Prostate gland (tissue), 2 donors: ENCODE measurements around the gene ABCA8. TPM values are rescaled to one million over a fixed set of nuclear protein-coding genes. Genes with fewer than 3 reads are reported as not detected.
"Not testable (repeated sequence)": the region's sequence is repeated elsewhere in the genome, so short reads cannot be mapped to it uniquely, and the experiment has no call there.

ENCODE experiments used
- DNase-seq: peaks from one replicate; pipeline ENCODE4 v3.0.0-alpha.2; 2019; ENCODE audit warnings: low spot score
- H3K27ac ChIP-seq, 2 donors: fragments of 200-600 bp; sonication (generic); 2 replicates each; pipeline ENCODE4 v1.5.1; 2017 to 2019
- H3K27me3 ChIP-seq: fragments of 200-600 bp; sonication (generic); replicated peaks from 2 replicates; pipeline ENCODE4 v1.5.1; 2019; ENCODE audit not compliant: insufficient read depth
- H3K36me3 ChIP-seq, 2 donors: fragments of 200-600 bp; sonication (generic); 1 replicate in 1 of 2; 2 replicates in 1 of 2; pipeline versions ENCODE4 v1.5.1 to v1.8.1; 2017 to 2019
- H3K4me1 ChIP-seq: fragments of 200-600 bp; sonication (generic); replicated peaks from 2 replicates; pipeline ENCODE4 v1.5.1; 2019
- H3K4me3 ChIP-seq, 2 donors: fragments of 200-600 bp; sonication (generic); 2 replicates each; pipeline ENCODE4 v1.5.1; 2017 to 2019
- H3K9me3 ChIP-seq: fragments of 200-600 bp; sonication (generic); 2 replicates; pipeline ENCODE4 v1.5.1; 2017
- POLR2A ChIP-seq: fragments of 450-650 bp; IDR thresholded peaks from one replicate; pipeline ENCODE4 v1.6.1; 2016; ENCODE audit warnings: antibody characterized with exemption, mild to moderate bottlenecking
- POLR2AphosphoS5 ChIP-seq: sonication (generic); formaldehyde crosslinking; IDR thresholded peaks from one replicate; pipeline ENCODE4 v1.6.1; 2017; ENCODE audit warnings: antibody characterized with exemption
- WGBS: methylation state at CpG from one replicate; pipeline ENCODE4 v1.1.5; 2018; 5-methylcytosine and 5-hydroxymethylcytosine counted together
- intact Hi-C: fragments of 100-400 bp; cut with DNase I; formaldehyde crosslinking; loops from one replicate; pipeline ENCODE4 v1.14.2; 2022
- total RNA-seq, 2 donors: library from RNA; depleted of rRNA; stranded (reverse); fragments of >200 nt; gene quantifications; one replicate each; pipeline ENCODE4 v1.1.0, GENCODE V29; 2016
- TF ChIP-seq, protein P1 (sequence below), 4 experiments: fragments of 200-600 bp in 2 of 4; fragments of 450-650 bp in 2 of 4; sonication (generic) in 2 of 4; IDR thresholded peaks; 1 replicate in 3 of 4; 2 replicates in 1 of 4; pipeline ENCODE4 v1.5.1; 2016 to 2019; ENCODE audit warnings: antibody characterized with exemption in 4 of 4, mild to moderate bottlenecking in 2 of 4, moderate library complexity in 2 of 4

ABCA8 gene
- total RNA-seq, 2 donors from 2014 or later, result 7.8 to 111 TPM

DNA sequence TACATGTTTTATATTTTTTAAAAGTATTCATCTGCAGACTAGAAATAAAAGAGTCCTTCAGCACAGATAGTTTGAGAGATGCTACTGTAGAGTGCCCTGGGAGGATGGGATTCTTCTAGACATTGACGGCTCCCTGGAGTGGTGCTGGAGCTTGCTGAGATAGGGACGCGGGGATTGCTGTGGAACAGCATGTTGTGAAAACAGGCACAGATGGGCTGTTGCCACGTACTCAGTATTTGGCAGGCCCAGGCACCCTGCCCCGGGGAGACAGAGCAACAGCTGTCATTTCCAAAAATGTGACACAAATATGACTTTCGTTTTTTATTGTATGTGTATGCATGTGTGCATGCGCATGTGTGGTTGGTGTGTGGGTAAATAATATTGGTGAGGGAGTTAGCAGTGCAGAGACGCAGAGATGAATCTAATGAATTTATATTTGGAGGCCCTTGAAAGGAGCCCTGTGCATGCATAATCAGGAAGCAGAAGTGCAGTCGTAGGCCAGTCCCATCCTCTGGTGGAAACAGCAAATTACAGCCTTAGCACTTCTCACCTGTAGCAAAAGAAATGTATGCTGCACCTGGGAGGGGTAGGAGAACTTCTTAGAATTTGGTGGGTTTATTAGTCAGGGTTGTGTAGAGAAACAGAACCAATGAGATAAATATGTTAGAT is 6.2 kb upstream of the ABCA8 start:
- Histone ChIP-seq H3K27me3 (no peaks in the 10 kb centered on the region), H3K9me3 (no peaks in the 10 kb centered on the region), H3K4me1 (no peaks in the 10 kb centered on the region), H3K36me3 (no peaks in the 10 kb centered on the region), H3K27ac (no peak overlapping the region), H3K4me3 (no peak overlapping the region)
- 75% methylated on average over 9 of the region's 9 CpGs for WGBS
- no peak for DNase-seq
- intact Hi-C loops, result no loop called here
- TF ChIP-seq POLR2AphosphoS5, result no peak
- TF ChIP-seq, protein P1, sequence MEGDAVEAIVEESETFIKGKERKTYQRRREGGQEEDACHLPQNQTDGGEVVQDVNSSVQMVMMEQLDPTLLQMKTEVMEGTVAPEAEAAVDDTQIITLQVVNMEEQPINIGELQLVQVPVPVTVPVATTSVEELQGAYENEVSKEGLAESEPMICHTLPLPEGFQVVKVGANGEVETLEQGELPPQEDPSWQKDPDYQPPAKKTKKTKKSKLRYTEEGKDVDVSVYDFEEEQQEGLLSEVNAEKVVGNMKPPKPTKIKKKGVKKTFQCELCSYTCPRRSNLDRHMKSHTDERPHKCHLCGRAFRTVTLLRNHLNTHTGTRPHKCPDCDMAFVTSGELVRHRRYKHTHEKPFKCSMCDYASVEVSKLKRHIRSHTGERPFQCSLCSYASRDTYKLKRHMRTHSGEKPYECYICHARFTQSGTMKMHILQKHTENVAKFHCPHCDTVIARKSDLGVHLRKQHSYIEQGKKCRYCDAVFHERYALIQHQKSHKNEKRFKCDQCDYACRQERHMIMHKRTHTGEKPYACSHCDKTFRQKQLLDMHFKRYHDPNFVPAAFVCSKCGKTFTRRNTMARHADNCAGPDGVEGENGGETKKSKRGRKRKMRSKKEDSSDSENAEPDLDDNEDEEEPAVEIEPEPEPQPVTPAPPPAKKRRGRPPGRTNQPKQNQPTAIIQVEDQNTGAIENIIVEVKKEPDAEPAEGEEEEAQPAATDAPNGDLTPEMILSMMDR (IDR thresholded peaks at IDR 0.05), result no peak
- no peak for TF ChIP-seq POLR2A

DNA sequence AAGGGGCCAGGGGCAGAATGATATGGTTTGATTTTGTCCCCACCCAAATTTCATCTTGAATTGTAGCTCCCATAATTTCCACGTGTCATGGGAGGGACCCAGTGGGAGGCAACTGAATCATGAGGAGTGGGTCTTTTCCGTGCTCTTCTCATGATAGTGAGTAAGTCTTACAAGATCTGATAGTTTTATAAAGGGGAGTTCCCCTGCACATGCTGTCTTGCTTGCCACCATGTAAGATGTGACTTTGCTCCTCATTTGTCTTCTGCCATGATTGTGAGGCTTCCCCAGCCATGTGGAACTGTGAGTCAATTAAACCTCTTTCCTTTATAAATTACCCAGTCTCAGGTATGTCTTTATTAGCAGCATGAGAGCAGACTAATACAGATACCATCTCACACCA is 3.9 kb upstream of the ABCA8 start:
- H3K4me1 ChIP-seq, H3K9me3 ChIP-seq, H3K27me3 ChIP-seq, H3K36me3 ChIP-seq, H3K27ac ChIP-seq, H3K4me3 ChIP-seq, intact Hi-C loops, DNase-seq: not testable (repeated sequence)
- WGBS, result 97% methylated on average over 2 of the region's 2 CpGs

DNA sequence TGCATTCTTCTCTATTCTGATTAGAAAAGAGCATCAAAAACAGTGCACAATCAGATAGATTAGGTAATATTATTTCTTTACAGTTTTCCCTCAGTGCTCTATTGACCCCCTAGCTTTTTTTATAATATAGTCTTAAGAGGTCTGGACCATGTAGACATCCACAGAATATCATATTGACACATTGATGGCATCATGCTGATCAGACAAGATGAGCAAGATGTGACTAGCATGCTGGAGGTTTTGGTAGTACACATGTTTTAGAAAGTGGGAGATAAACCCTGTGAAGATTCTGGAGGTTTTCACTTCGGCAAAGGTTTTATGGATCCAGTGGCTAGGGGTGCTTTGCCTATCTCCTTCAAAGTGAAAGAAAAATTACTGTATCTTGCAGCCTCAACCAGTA is 2.8 kb upstream of the ABCA8 start:
- H3K4me3 ChIP-seq, result no peak overlapping the region
- H3K36me3 ChIP-seq, result no peaks in the 10 kb centered on the region
- DNase-seq, result no peak
- H3K27me3 ChIP-seq, result no peaks in the 10 kb centered on the region
- WGBS, result 100% methylated on average over 1 of the region's 1 CpG
- intact Hi-C loops, result no loop called here
- no peaks in the 10 kb centered on the region for H3K9me3 ChIP-seq
- H3K27ac ChIP-seq, result no peak overlapping the region
- no peaks in the 10 kb centered on the region for H3K4me1 ChIP-seq
- TF ChIP-seq POLR2AphosphoS5 (no peak), POLR2A (no peak)
- TF ChIP-seq, protein P1 (IDR thresholded peaks at IDR 0.05), result no peak

DNA sequence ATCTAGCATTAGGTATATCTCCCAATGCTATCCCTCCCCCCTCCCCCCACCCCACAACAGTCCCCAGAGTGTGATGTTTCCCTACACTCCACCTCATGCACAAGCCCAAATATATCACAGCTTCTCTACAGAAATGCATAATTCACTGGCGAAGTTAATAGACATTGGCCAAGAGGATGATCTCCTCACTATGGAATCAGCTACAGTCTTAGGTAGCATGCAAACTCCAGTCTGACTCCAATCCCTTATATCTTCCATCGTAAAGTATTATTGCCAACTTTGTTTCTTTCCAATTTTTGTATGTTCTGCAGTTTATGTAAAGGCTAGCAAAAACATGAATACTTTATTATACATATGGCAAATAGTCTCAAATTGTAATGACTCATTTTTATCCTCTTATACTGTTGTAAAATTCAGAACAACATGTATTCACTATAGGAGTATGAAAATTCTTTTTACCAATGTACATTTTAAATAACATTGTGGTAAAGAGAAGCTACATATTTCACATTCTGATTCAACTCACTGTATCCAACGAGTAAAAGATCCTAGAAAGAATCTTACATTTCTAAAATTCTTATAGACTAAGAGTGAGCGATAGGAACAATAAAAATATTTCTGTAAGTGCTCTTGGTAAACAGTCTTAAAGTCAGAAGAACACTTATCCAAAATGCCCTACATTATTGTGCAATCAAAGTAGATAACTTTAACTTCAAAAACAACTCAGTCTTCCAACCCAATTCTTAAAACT is 871 bp downstream of the ABCA8 start:
- H3K4me1 ChIP-seq, result no peaks in the 10 kb centered on the region
- TF ChIP-seq, protein P1 (IDR thresholded peaks at IDR 0.05), result no peak
- TF ChIP-seq POLR2A, result no peak
- TF ChIP-seq POLR2AphosphoS5, result no peak
- peak overlapping the region in 1 of 2 donors; percentile 8 for H3K27ac ChIP-seq
- no peaks in the 10 kb centered on the region for H3K36me3 ChIP-seq
- H3K27me3 ChIP-seq, result no peaks in the 10 kb centered on the region
- 40% methylated on average over 4 of the region's 4 CpGs for WGBS
- intact Hi-C loops, result no loop called here
- H3K9me3 ChIP-seq, result no peaks in the 10 kb centered on the region
- DNase-seq, result no peak
- peak overlapping the region in 1 of 2 donors; percentile 0 for H3K4me3 ChIP-seq

DNA sequence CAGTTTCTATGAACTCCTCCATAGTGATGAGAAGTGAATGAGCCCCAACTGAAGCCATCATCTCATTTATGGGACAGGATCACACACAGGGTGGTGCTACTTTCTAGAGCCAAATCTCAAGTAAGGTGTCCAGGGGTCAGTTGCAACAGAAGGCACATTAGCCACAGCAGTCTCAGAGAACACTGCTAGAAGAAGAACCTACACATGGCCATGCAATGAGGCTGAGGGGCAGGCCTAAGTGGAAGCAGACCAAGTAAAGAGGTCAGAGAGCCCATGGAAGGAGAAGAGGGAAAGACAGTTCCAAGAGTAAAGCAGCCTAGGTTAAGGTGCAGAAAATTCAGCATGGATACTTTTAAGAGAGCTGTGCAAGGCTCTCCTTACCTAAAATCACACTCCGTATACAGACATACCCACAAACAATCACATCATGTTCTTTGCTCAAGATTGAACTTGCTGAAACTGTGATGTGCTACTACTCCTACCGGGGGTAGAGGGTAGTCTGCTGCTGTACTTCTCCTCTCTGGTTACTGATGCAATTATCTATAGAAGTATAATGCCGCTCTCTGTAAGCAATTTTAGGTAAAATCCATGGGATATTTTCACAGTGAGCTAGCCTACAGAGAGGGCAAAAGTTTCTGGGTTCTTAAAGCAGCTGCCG is 1.7 kb downstream of the ABCA8 start:
- H3K27ac ChIP-seq, result no peak overlapping the region
- WGBS, result 93% methylated on average over 4 of the region's 4 CpGs
- DNase-seq, result no peak
- no peaks in the 10 kb centered on the region for H3K4me1 ChIP-seq
- intact Hi-C loops, result no loop called here
- no peaks in the 10 kb centered on the region for H3K9me3 ChIP-seq
- TF ChIP-seq POLR2A (no peak), POLR2AphosphoS5 (no peak)
- TF ChIP-seq, protein P1 (IDR thresholded peaks at IDR 0.05), result no peak
- no peak overlapping the region for H3K4me3 ChIP-seq
- no peaks in the 10 kb centered on the region for H3K36me3 ChIP-seq
- no peaks in the 10 kb centered on the region for H3K27me3 ChIP-seq
